Mesodermal cell (in vitro differentiated cells): ENCODE measurements around the gene TGM2.

Experiments used
- H3K27ac ChIP-seq: 2 replicates; pipeline ENCODE4 v1.7.0; 2013; ENCODE audit warnings: mild to moderate bottlenecking, low read depth, low read length, moderate library complexity; ENCODE audit not compliant: severe bottlenecking
- H3K36me3 ChIP-seq: 2 replicates; pipeline ENCODE4 v1.7.1; 2013; ENCODE audit warnings: mild to moderate bottlenecking, low read length, moderate library complexity; ENCODE audit not compliant: control insufficient read depth, insufficient read depth
- H3K4me1 ChIP-seq: one replicate; pipeline ENCODE4 v1.7.1; 2013; ENCODE audit warnings: mild to moderate bottlenecking, low read length; ENCODE audit not compliant: insufficient read depth, control insufficient read depth, poor library complexity, severe bottlenecking
- H3K4me3 ChIP-seq: 2 replicates; pipeline ENCODE4 v1.7.0; 2013; ENCODE audit warnings: low read length, control low read depth, mild to moderate bottlenecking; ENCODE audit not compliant: insufficient read depth, poor library complexity, severe bottlenecking; ENCODE audit errors: extremely low read depth
- H3K9me3 ChIP-seq: 2 replicates; pipeline ENCODE4 v1.7.1; 2013; ENCODE audit warnings: mild to moderate bottlenecking, low read length, moderate library complexity; ENCODE audit not compliant: control insufficient read depth
- WGBS, 2 experiments: methylation state at CpG; one replicate each; pipeline ENCODE4 v1.1.5; 2013; ENCODE audit warnings: missing lambda C conversion rate in 2 of 2; ENCODE audit not compliant: insufficient coverage in 2 of 2; 5-methylcytosine and 5-hydroxymethylcytosine counted together

Gene TGM2

DNA sequence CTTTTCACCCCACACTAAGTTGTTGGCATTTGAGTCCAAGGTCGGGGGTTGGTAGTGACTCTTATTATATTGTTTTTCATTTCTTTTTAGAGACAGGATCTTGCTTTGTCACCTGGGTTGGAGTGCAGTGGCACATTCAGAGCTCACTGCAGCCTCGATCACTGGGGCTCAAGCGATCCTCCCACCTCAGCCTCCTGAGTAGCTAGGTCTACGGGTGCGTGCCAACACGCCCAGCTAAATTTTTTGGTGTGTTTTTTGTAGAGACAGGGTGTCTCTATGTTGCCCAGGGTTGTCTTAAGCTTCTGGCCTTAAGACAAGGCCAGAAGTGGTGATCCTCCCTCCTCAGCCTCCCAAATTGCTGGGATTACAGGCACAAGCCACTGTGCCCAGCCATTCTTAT, 25.1 kb upstream of the TGM2 start:
- no peaks in the 10 kb centered on the region for H3K36me3 ChIP-seq
- H3K9me3 ChIP-seq, result no peaks in the 10 kb centered on the region
- no peak overlapping the region for H3K4me3 ChIP-seq
- peaks cover 17% of the 10 kb centered on the region for H3K4me1 ChIP-seq
- 92 to 100% methylated on average over 2 to 5 of the region's 6 CpGs for WGBS, 2 experiments
- no peak overlapping the region for H3K27ac ChIP-seq

DNA sequence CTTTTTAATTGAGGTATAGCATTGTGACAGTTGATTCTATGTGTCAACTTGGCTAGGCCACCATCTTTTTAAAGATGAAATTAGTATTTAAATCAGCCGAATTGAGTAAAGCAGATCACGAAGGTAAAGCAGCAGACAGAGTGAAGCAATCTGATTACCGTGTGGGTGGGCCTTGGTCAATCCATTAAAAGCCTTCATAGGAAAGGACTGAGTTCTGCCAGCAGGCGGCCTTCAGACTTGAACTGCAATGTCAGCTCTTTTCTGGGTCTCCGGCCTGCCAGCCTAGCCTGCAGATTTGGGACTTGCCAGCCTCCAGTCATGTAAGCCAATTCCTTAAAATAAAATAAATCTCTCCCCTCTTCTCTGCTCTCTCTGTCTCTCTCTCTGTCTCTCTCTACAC, 22.4 kb upstream of the TGM2 start:
- Histone ChIP-seq H3K9me3 (no peaks in the 10 kb centered on the region), H3K4me3 (no peak overlapping the region), H3K27ac (no peak overlapping the region), H3K36me3 (no peaks in the 10 kb centered on the region), H3K4me1 (peaks cover 17% of the 10 kb centered on the region)
- 50 to 63% methylated on average over 5 of the region's 5 CpGs for WGBS, 2 experiments

GRCh38 chr20:38186788-38187221, 21.7 kb upstream of the TGM2 start:
- Histone ChIP-seq H3K4me3 (no peak overlapping the region), H3K27ac (no peak overlapping the region), H3K36me3 (no peaks in the 10 kb centered on the region), H3K9me3 (no peaks in the 10 kb centered on the region), H3K4me1 (peaks cover 17% of the 10 kb centered on the region)
- 83 to 100% methylated on average over 2 of the region's 5 CpGs for WGBS, 2 experiments

DNA sequence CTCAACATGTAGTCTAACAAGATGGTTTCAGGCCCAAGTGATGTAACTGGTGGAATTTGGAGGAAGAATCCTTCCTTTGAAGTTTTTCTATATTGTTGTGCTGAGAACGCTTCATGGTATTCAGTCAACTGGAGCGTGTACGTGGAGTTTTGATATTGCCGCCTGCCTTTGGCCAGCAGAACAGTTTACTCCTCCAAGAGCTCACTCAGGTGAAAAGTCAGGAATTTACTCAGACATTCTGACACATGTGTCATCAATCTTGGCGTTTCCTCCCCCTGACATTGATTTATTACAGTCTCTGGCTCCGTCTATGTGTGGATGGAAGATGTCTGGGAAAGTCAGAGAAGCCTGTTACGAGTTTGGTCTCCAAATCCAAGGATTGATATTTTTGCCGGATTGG, 19.0 kb upstream of the TGM2 start:
- Histone ChIP-seq H3K4me3 (no peak overlapping the region), H3K4me1 (peaks cover 14% of the 10 kb centered on the region), H3K36me3 (no peaks in the 10 kb centered on the region), H3K9me3 (no peaks in the 10 kb centered on the region), H3K27ac (no peak overlapping the region)
- 87% methylated on average over 6 to 7 of the region's 8 CpGs for WGBS, 2 experiments

GRCh38 chr20:38181971-38182370, 16.9 kb upstream of the TGM2 start:
- Histone ChIP-seq H3K36me3 (no peaks in the 10 kb centered on the region), H3K9me3 (no peaks in the 10 kb centered on the region), H3K27ac (no peak overlapping the region), H3K4me3 (no peak overlapping the region), H3K4me1 (peaks cover 4% of the 10 kb centered on the region)
- WGBS, 2 experiments, result 100% methylated on average over 3 of the region's 3 CpGs

- Histone ChIP-seq H3K36me3 (no peaks in the 10 kb centered on the region), H3K4me3 (no peak overlapping the region), H3K9me3 (no peaks in the 10 kb centered on the region), H3K27ac (no peak overlapping the region), H3K4me1 (no peaks in the 10 kb centered on the region)
- WGBS, 2 experiments, result 92 to 93% methylated on average over 5 to 6 of the region's 7 CpGs
These were observed 16.2 kb upstream of the TGM2 start for GRCh38 chr20:38181207-38181801.

DNA sequence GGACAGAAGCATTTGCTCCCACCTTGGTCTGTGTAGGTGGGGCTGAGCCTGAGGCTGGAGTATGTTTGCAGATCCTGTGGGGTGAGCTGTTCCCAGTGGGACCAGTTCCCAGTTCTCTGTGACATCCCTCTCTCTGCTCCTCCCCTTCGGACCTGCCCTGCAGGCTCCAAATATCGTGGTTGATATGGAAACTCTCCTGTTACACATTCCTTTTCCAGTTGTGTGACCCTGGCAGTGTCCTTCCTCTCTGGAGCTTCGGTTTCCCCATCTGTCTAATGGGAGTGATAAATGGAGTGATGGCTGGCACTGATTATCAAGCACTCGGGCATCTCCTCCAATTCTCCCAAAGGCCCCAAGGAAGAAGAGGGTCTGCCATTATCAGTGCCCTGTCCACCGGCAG, 15.7 kb upstream of the TGM2 start:
- WGBS, 2 experiments, result 90% methylated on average over 2 to 3 of the region's 5 CpGs
- Histone ChIP-seq H3K4me1 (no peaks in the 10 kb centered on the region), H3K27ac (no peak overlapping the region), H3K9me3 (no peaks in the 10 kb centered on the region), H3K4me3 (no peak overlapping the region), H3K36me3 (no peaks in the 10 kb centered on the region)

DNA sequence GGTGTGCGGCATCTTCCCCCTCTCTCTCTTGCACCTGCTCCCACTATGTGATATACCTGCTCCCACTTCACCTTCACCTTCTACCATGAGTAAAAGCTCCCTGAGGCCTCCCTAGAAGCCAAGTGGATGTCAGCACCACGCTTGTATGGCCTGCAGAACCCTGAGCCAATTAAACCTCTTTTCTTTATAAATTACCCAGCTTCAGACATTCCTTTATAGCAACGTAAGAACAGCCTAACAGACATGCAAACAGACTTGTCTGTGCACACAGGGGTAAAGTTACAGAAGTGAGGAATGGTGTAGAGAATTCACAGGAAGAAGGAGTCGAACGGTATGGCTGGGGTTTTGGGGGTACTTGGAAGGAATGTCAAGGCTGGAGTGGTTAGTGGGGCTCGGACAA, 14.8 kb upstream of the TGM2 start:
- Histone ChIP-seq H3K36me3 (no peaks in the 10 kb centered on the region), H3K4me1 (peaks cover 7% of the 10 kb centered on the region), H3K4me3 (no peak overlapping the region), H3K9me3 (no peaks in the 10 kb centered on the region), H3K27ac (no peak overlapping the region)
- 75 to 81% methylated on average over 4 to 5 of the region's 6 CpGs for WGBS, 2 experiments

DNA sequence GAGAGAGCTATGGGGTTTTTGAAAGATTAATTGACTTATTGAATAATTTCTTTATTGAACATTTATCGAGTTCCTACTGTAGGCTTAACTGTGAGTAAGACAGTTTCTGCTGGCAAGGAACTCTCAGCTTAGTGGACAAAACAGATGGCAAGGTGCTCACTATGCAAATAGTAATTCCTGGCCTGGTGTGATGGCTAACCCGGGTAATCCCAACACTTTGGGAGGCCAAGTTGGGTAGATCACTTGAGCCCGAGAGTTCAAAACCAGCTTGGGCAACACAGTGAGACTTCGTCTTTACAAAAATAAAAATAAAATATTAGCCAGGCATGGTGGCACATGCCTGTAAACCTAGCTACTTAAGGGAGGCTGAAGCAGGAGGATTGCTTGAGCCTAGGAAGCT, 13.5 kb upstream of the TGM2 start:
- Histone ChIP-seq H3K4me1 (peaks cover 8% of the 10 kb centered on the region), H3K9me3 (no peaks in the 10 kb centered on the region), H3K27ac (no peak overlapping the region), H3K36me3 (no peaks in the 10 kb centered on the region), H3K4me3 (no peak overlapping the region)
- WGBS, 2 experiments, result 92 to 94% methylated on average over 2 to 4 of the region's 4 CpGs

GRCh38 chr20:38178065-38178491, 13.0 kb upstream of the TGM2 start:
- H3K4me1 ChIP-seq, result peaks cover 13% of the 10 kb centered on the region
- WGBS, 2 experiments, result 87 to 88% methylated on average over 7 to 8 of the region's 8 CpGs
- H3K27ac ChIP-seq, result no peak overlapping the region
- no peaks in the 10 kb centered on the region for H3K9me3 ChIP-seq
- H3K4me3 ChIP-seq, result no peak overlapping the region
- no peaks in the 10 kb centered on the region for H3K36me3 ChIP-seq

DNA sequence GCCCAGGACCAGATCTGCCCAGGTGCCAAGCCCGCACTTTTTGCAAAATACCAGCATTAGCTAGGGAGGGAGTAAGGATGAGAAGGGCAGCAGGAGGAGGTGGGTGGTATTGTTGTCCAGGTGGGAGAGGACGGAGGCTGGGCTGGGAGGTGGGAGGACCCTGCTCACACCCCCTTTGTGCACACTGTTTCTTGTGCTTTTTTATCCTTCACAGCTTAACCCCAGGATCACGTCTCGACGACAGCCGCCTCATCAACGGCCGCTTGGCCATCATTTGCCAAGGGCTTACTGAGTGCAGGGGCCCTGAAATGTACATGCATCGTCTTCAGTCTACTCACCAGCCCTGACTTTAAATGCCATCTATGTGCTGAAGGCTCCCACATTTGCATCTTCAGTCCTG, 12.1 kb upstream of the TGM2 start:
- 93 to 94% methylated on average over 8 of the region's 9 CpGs for WGBS, 2 experiments
- no peak overlapping the region for H3K4me3 ChIP-seq
- H3K36me3 ChIP-seq, result no peaks in the 10 kb centered on the region
- H3K4me1 ChIP-seq, result peaks cover 14% of the 10 kb centered on the region
- no peaks in the 10 kb centered on the region for H3K9me3 ChIP-seq
- no peak overlapping the region for H3K27ac ChIP-seq
